Keratinocyte (primary cell): ENCODE data around the gene PTCHD1.

ENCODE experiments used
- CTCF ChIP-seq, 3 experiments: IDR thresholded peaks in 1 of 3; conservative IDR thresholded peaks in 1 of 3; optimal IDR thresholded peaks in 1 of 3; 2 replicates in 2 of 3; 3 replicates in 1 of 3; pipeline versions ENCODE3 to v1.5.1; 2011; ENCODE audit warnings: low read length in 3 of 3, mild to moderate bottlenecking in 3 of 3, moderate library complexity in 2 of 3, control low read depth in 1 of 3, inconsistent platforms in 1 of 3; ENCODE audit not compliant: insufficient read depth in 2 of 3; ENCODE audit errors: extremely low read depth in 1 of 3
- EZH2 ChIP-seq: IDR thresholded peaks from one replicate; pipeline ENCODE4 v1.6.1; 2012; ENCODE audit warnings: inconsistent platforms, mild to moderate bottlenecking, low read length, moderate library complexity

- TF ChIP-seq CTCF (optimal IDR thresholded peaks at IDR 0.05 in 1 of 3, IDR thresholded peaks at IDR 0.05 in 1 of 3, conservative IDR thresholded peaks at IDR 0.05 in 1 of 3; ENCODE audit: extremely low read depth in 1 of 3, insufficient read depth in 2 of 3, low read length in 3 of 3) (no peak), EZH2 (no peak)
Observed at GRCh38 chrX:23387550-23388184, 53.0 kb downstream of the PTCHD1 start.
